Pancreas (tissue), 10 donors: ENCODE measurements around the gene RIPOR2. TPM values are rescaled to one million over a fixed set of nuclear protein-coding genes. Genes with fewer than 3 reads are reported as not detected.

Experiments
- ATAC-seq, 4 donors: fragments of 200-7000 bp; cut with Tn5 transposase; one replicate each; pipeline versions ENCODE4 v1.8.0 to v1.9.1; 2020; ENCODE audit warnings: mild to moderate bottlenecking in 4 of 4, moderate library complexity in 4 of 4
- DNase-seq, 6 donors: peaks; one replicate each; pipeline ENCODE4 v3.0.0-alpha.2; 2020
- FAIRE-seq: peaks from 2 replicates; lab custom pipeline; 2012; peaks lifted over from hg19 to GRCh38; lab: Jason Lieb, UNC
- H3K27ac ChIP-seq, 4 donors: fragments of 200-600 bp; sonication (generic); 1 replicate in 3 of 4; 2 replicates in 1 of 4; pipeline versions ENCODE4 v1.5.0 to v1.8.0; 2020
- H3K27me3 ChIP-seq, 4 donors: fragments of 200-600 bp; one replicate each; pipeline ENCODE4 v1.8.0; 2021
- H3K36me3 ChIP-seq, 3 donors: fragments of 200-600 bp; sonication (generic) in 1 of 3; one replicate each; pipeline versions ENCODE4 v1.5.0 to v1.8.0; 2020 to 2021
- H3K4me1 ChIP-seq, 3 donors: fragments of 200-600 bp; one replicate each; pipeline ENCODE4 v1.8.0; 2021
- H3K4me3 ChIP-seq, 4 donors: fragments of 200-600 bp; sonication (generic) in 2 of 4; one replicate each; pipeline versions ENCODE4 v1.5.0 to v1.8.0; 2020 to 2021
- H3K9me3 ChIP-seq, 4 donors: fragments of 200-600 bp; one replicate each; pipeline ENCODE4 v1.8.0; 2021
- WGBS, 2 donors: extraction: QIAGEN DNeasy Blood & Tissue Kit; methylation state at CpG; one replicate each; pipeline ENCODE4 v1.1.7; 2013; 5-methylcytosine and 5-hydroxymethylcytosine counted together
- intact Hi-C, 3 donors: fragments of 100-400 bp; cut with DNase I; formaldehyde crosslinking; loops; one replicate each; pipeline versions ENCODE4 v1.11.1 to v1.14.2; 2022
- polyA plus RNA-seq, 2 donors: library from polyadenylated mRNA; stranded (reverse); fragments of 200-250 nt; gene quantifications; one replicate each; pipeline ENCODE4 v1.2.3, GENCODE V29; 2013
- total RNA-seq, 6 donors: library from RNA; stranded (reverse); fragmentation: NEBNext Ultra II Directional in 4 of 6; extraction: Animal tissue kit (Norgen Biotek cat#: 25700) in 4 of 6; gene quantifications; one replicate each; pipeline versions ENCODE4 v1.2.1 to v1.2.4, GENCODE V29; 2021 to 2023
- TF ChIP-seq, protein P1 (sequence below), 4 donors: fragments of 200-600 bp; sonication (generic) in 3 of 4; IDR thresholded peaks; one replicate each; pipeline versions ENCODE4 v1.5.0 to v1.8.0; 2021; ENCODE audit warnings: antibody characterized with exemption in 4 of 4
- donor health status: healthy with polysubstance abuse.
- donor health status: DM: no; HTN: no; CAD: no; lungs with moderate emphysema.
- donor health status: DM: no; HTN: no; CAD: no.
- donor health status: control.
- donor health status: control.
- donor health status: Bipolar disorder and iron deficiency.
- donor health status: DM: yes; HTN: yes; CAD: no.
- donor health status: DM: no; HTN: no; CAD: no.
- donor health status: DM: no; HTN: no; CAD: no.
- donor health status: DM: yes; HTN: yes; CAD: no.

RIPOR2 gene
- total and polyA plus RNA-seq, 8 donors, result 0.28 to 3.7 (median 1.00) TPM

DNA sequence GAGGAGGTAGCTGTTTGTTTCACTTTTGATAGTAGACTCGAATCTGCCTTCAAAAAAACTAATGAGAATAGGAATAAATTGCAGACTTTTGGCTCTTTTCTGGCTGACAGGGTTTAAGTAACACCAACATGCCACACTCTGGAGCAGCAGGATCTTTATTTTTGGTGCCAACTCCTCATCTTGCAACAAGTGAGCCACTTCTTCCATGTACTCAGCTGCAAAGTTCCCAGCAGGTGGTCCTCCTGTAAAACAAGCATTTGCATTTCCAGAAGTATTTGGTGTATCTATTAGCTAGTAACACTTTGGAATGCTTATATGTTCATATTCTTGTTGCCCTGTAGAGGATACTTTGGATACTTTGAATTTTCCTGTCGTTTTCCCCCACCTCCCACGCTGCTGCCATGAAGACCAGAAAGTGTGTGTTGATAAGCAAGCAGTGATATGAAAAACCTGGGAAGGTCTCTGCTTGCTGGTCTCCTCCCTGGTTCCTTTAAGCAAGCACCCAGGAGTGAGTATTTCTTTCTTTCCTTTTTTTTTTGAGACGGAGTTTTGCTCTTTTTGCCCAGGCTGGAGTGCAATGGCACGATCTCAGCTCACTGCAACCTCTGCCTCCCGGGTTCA is 138.1 kb downstream of the RIPOR2 start:
- Histone ChIP-seq H3K4me1 (peaks cover 0 to 13% (median 4%) of the 10 kb centered on the region in 3 donors), H3K36me3 (no peaks in the 10 kb centered on the region), H3K9me3 (no peaks in the 10 kb centered on the region), H3K27me3 (no peaks in the 10 kb centered on the region), H3K4me3 (peak overlapping the region in 2 of 4 donors; percentile 12 to 22), H3K27ac (peak overlapping the region; percentile 23 to 86 (median 64))
- DNase-seq (peak in 5 of 6 donors; percentile 60 to 91 (median 65)), ATAC-seq (peak; percentile 83 to 92 (median 86)), FAIRE-seq (no peak)
- 29 to 47% methylated on average over 6 of the region's 6 CpGs for WGBS, 2 donors
- TF ChIP-seq, protein P1, sequence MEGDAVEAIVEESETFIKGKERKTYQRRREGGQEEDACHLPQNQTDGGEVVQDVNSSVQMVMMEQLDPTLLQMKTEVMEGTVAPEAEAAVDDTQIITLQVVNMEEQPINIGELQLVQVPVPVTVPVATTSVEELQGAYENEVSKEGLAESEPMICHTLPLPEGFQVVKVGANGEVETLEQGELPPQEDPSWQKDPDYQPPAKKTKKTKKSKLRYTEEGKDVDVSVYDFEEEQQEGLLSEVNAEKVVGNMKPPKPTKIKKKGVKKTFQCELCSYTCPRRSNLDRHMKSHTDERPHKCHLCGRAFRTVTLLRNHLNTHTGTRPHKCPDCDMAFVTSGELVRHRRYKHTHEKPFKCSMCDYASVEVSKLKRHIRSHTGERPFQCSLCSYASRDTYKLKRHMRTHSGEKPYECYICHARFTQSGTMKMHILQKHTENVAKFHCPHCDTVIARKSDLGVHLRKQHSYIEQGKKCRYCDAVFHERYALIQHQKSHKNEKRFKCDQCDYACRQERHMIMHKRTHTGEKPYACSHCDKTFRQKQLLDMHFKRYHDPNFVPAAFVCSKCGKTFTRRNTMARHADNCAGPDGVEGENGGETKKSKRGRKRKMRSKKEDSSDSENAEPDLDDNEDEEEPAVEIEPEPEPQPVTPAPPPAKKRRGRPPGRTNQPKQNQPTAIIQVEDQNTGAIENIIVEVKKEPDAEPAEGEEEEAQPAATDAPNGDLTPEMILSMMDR (IDR thresholded peaks at IDR 0.05), result no peak
- intact Hi-C loops, result no loop called here

DNA sequence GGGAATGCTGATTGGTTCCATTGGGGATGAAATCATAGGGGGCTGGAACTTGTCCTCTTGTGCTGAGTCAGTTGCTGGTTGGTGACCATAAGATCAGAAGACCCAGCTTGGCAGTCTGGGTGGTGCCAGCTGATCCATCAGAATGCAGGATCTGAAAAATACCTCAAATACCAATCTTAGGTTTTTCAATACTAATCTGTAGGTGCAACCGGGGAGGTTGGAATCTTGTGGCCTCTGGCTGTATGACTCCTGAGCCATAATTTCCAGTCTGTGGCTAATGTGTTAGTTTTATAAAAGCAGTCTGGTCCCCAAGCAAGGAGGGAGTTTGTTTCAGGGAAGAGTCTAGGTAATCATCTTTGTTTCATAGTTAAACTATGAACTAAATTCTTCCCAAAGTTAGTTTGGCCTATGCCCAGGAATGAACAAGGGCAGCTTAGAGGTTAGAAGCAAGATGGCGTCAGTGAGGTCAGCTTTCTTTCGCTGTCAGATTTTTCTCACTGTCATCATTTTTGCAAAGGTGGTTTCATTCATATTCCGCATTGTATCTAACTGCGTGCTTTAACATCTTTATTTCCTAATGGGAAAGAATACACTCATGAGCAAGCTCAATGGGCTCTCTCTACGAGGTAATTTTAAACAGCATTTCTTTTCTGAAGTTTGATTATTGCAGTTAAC is 139.0 kb downstream of the RIPOR2 start:
- no peak for ATAC-seq
- no peak for DNase-seq
- H3K27me3 ChIP-seq, result no peaks in the 10 kb centered on the region
- intact Hi-C loops, result no loop called here
- peak overlapping the region in 2 of 4 donors; percentile 76 to 86 for H3K27ac ChIP-seq
- H3K9me3 ChIP-seq, result no peaks in the 10 kb centered on the region
- TF ChIP-seq, protein P1 (IDR thresholded peaks at IDR 0.05), result no peak
- 77 to 84% methylated on average over 6 of the region's 6 CpGs for WGBS, 2 donors
- H3K4me3 ChIP-seq, result no peak overlapping the region
- FAIRE-seq, result no peak
- peaks cover 0 to 13% (median 4%) of the 10 kb centered on the region in 3 donors for H3K4me1 ChIP-seq
- H3K36me3 ChIP-seq, result no peaks in the 10 kb centered on the region

DNA sequence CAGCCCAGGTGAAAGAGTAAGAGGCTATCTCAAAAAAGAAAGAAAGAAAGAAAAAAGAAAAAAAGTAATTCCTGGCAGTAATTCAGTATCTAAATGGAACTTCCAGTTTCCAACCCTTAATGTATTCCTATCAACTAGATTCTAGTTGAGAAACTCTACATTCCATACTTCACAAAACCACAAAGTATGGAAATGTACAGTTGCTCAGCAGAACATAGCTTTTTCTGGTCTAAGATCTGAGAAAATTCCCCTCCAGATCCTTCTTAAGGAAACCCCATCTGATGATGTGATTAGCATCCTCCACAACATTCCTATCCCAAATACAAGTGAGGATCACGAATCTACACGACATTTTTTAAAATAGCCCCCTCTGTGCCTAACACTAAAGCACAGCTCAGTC is 140.7 kb downstream of the RIPOR2 start:
- no peak for ATAC-seq
- no peak for DNase-seq
- Histone ChIP-seq H3K4me3 (no peak overlapping the region), H3K4me1 (peaks cover 0 to 13% (median 4%) of the 10 kb centered on the region in 3 donors), H3K9me3 (no peaks in the 10 kb centered on the region), H3K27me3 (no peaks in the 10 kb centered on the region), H3K27ac (no peak overlapping the region), H3K36me3 (no peaks in the 10 kb centered on the region)
- no peak for FAIRE-seq
- intact Hi-C loops, result no loop called here
- TF ChIP-seq, protein P1 (IDR thresholded peaks at IDR 0.05), result no peak
- WGBS, 2 donors, result 97 to 98% methylated on average over 2 of the region's 2 CpGs

DNA sequence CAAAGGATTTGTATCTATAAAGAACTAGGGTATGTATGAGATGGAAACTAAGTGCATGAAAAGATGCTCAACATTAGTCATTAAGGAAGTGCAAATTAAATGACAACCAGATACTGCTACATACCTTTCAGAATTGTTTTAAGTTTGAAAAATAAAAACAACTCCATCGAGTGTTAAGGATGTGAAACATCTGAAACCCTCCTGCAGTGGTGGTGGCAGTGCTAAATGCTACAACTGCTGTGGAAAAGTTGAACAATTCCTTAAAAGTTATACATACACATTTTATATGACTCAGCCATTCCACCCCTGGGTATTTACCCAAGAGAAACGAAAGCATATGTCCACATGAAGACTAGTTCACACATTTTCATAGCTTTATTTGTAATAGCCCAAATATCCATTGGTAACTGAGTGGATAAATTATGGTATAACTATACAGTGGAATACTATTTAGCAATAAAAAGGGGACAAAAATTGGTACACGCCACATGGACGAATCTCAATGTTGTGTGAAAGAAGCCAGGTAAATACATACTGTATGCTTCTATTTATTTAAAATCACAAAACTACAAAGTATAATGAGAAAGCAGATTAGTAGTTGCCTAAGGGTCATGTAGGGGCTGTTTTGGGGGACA is 147.6 kb downstream of the RIPOR2 start:
- no peaks in the 10 kb centered on the region for H3K9me3 ChIP-seq
- no peak overlapping the region for H3K4me3 ChIP-seq
- ATAC-seq (peak in 1 of 4 donors; percentile 4), FAIRE-seq (no peak), DNase-seq (no peak)
- peaks cover 0 to 22% (median 3%) of the 10 kb centered on the region in 3 donors for H3K4me1 ChIP-seq
- H3K27ac ChIP-seq, result no peak overlapping the region
- TF ChIP-seq, protein P1 (IDR thresholded peaks at IDR 0.05), result no peak
- H3K27me3 ChIP-seq, result no peaks in the 10 kb centered on the region
- WGBS, 2 donors, result 90 to 94% methylated on average over 4 of the region's 4 CpGs
- H3K36me3 ChIP-seq, result peaks cover 0 to 34% (median 12%) of the 10 kb centered on the region in 3 donors
- intact Hi-C loops, result no loop called here
